Nephron progenitor cell (in vitro differentiated cells): Measurements from ENCODE around the gene ACE.

ENCODE experiments used
- DNase-seq: peaks from one replicate; pipeline ENCODE4 v3.0.0; 2021
- H3K27ac Mint-ChIP-seq: 2 replicates; pipeline ENCODE4 v1.8.0; 2021; ENCODE audit warnings: mild to moderate bottlenecking, moderate library complexity, mixed read lengths
- H3K27me3 Mint-ChIP-seq: 2 replicates; pipeline ENCODE4 v1.8.0; 2021; ENCODE audit warnings: mild to moderate bottlenecking, low read depth, mixed read lengths; ENCODE audit not compliant: poor library complexity
- H3K36me3 Mint-ChIP-seq: 2 replicates; pipeline ENCODE4 v1.8.0; 2021; ENCODE audit warnings: low read depth, mixed read lengths
- H3K4me1 Mint-ChIP-seq: 2 replicates; pipeline ENCODE4 v1.8.0; 2021; ENCODE audit warnings: mixed read lengths
- H3K4me3 Mint-ChIP-seq: 2 replicates; pipeline ENCODE4 v1.8.0; 2021; ENCODE audit warnings: mild to moderate bottlenecking, moderate library complexity, mixed read lengths
- H3K9me3 Mint-ChIP-seq: 2 replicates; pipeline ENCODE4 v1.8.0; 2021; ENCODE audit warnings: mild to moderate bottlenecking, moderate library complexity, mixed read lengths
- CTCF ChIP-seq: fragments of 200-600 bp; sonication (generic); IDR thresholded peaks from 2 replicates; pipeline ENCODE4 v1.5.0; 2021; ENCODE audit warnings: antibody characterized with exemption

Gene ACE

GRCh38 chr17:63445954-63446752, 30.7 kb upstream of the ACE start, which contains the start of gene CYB561:
TSS of gene CYB561 (minus strand) at chr17:63446306. CDS start at chr17:63437547, 8,759 bp downstream.
- DNase-seq: peak; percentile 82
- H3K4me1 Mint-ChIP-seq: peaks cover 46% of the 10 kb centered on the region
- TF ChIP-seq CTCF: peak; percentile 50

DNA sequence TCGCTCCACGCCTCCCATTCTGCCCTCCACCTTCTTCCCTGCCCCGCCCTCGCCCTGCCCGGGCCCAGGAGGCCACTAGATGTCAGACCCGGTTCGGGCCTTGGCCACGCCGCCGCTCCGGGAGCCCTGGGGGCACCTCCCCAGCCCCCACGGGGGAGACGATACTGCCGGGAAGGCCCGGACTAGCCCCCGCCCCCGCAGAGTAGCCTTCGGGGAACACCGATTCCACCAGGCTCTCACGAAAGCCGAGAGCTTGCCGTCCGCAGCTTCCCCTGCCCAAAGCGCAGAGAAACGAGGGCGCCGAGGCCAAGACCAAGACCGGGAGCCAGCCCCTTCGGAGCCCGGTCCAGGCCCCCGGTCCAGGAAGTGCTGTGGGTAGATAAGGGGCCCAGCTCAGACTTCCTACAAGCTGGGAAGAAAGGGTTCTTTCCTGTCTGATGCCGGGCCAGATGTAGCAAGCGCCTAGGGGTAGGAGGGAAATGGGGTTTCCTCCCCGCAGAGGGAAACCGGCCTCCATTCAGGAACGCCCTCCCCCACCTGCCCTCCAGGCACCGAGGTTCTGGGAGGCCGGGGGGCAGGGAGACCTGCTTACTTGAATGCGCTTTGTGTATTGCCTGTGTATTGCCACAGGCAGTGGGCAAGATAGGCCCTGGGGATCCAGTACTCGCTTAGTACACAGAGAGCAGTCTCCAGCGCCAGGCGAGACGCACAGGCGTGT, 29.9 kb upstream of the ACE start:
- Mint-ChIP-seq H3K36me3 (no peaks in the 10 kb centered on the region), H3K27me3 (peaks cover 28% of the 10 kb centered on the region), H3K27ac (no peak overlapping the region), H3K4me1 (peaks cover 51% of the 10 kb centered on the region), H3K9me3 (no peaks in the 10 kb centered on the region), H3K4me3 (peak overlapping the region; percentile 44)
- TF ChIP-seq CTCF: no peak
- DNase-seq: peak; percentile 26

More at GRCh38 chr17:63445954-63446752, 30.7 kb upstream of the ACE start, which contains the start of gene CYB561:
- no peaks in the 10 kb centered on the region for H3K36me3 Mint-ChIP-seq
- H3K9me3 Mint-ChIP-seq: no peaks in the 10 kb centered on the region
- no peak within 1 kb of the TSS for H3K27ac Mint-ChIP-seq
- peak within 1 kb of the TSS; percentile 76 for H3K4me3 Mint-ChIP-seq
- H3K27me3 Mint-ChIP-seq: peaks cover 29% of the 10 kb centered on the region

DNA sequence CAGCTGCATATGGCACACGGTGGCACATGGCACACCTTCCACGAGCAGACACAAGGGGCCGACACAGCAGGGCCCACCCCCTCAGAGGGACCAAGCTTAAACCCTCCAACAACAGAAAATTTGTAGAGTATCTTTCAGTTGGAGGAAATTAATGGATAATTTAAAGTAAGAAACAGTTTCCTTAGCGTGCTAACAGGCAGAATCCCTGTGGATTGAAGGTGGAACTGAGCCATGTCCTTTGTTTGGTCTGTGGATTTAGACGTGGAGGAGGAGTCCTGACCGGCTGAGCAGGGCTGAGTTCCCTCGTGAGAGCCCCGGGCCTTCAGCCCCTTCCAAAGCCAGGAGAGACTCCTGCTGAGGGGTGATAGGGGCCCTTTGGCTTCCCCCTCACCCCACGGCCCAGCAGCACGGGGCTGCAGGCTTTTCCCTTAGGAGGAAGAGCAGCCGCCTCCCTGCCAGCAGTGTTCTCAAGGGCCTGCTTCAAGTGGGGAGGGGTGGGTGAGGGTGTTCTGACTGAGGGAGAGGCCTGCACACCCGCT, 29.3 kb upstream of the ACE start:
- Mint-ChIP-seq H3K9me3 (no peaks in the 10 kb centered on the region), H3K4me3 (peak overlapping the region; percentile 44), H3K27me3 (peaks cover 29% of the 10 kb centered on the region), H3K36me3 (no peaks in the 10 kb centered on the region), H3K4me1 (peaks cover 49% of the 10 kb centered on the region), H3K27ac (no peak overlapping the region)
- TF ChIP-seq CTCF: no peak
- DNase-seq: no peak

GRCh38 chr17:63448655-63449054, 28.2 kb upstream of the ACE start:
- Mint-ChIP-seq H3K27me3 (peaks cover 29% of the 10 kb centered on the region), H3K4me1 (peaks cover 45% of the 10 kb centered on the region), H3K4me3 (no peak overlapping the region), H3K27ac (no peak overlapping the region), H3K36me3 (no peaks in the 10 kb centered on the region), H3K9me3 (no peaks in the 10 kb centered on the region)
- no peak for TF ChIP-seq CTCF
- DNase-seq: no peak

DNA sequence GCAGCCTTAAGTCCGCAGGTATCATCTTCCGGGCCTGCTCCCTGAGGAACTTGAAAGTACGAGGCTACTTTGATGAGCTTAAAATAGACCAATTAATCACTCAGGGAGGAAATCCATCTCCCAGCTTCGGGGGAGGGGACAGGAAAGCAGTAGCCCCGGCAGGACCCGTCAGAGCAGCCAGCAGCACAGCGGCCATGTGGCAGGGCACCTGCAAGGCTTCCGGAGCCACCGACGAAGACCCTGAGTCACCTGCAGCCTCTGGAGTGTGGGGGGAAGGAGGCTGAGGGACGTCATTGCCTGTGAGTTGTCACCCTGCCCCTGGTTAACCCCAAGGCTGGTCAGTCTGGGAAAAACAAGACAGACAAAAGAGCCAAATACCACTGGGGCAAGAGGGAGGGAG, 26.3 kb upstream of the ACE start:
- H3K27me3 Mint-ChIP-seq: peaks cover 17% of the 10 kb centered on the region

More for the DNA sequence above, 26.3 kb upstream of the ACE start:
- H3K27ac Mint-ChIP-seq: no peak overlapping the region
- no peak overlapping the region for H3K4me3 Mint-ChIP-seq
- H3K36me3 Mint-ChIP-seq: peaks cover 4% of the 10 kb centered on the region
- DNase-seq: peak; percentile 32
- H3K4me1 Mint-ChIP-seq: peaks cover 38% of the 10 kb centered on the region
- no peak for TF ChIP-seq CTCF
- peaks cover 6% of the 10 kb centered on the region for H3K9me3 Mint-ChIP-seq
